GM23338 (cell line): ENCODE measurements around the gene PITPNC1.

ENCODE experiments used
- CREB1 ChIP-seq: fragments of 250-450 bp; sonication (Bioruptor Pico); IDR thresholded peaks from 2 replicates; pipeline ENCODE4 v1.5.0; 2020; ENCODE audit warnings: low read depth, mild to moderate bottlenecking, moderate library complexity
- EZH2phosphoT487 ChIP-seq: fragments of 200-600 bp; sonication (generic); IDR thresholded peaks from one replicate; pipeline ENCODE4 v1.8.1; 2018; ENCODE audit warnings: antibody characterized with exemption; ENCODE audit not compliant: unreplicated experiment
- JUNB ChIP-seq: IDR thresholded peaks from one replicate; pipeline ENCODE4 v1.6.1; 2016; ENCODE audit warnings: antibody characterized with exemption; ENCODE audit not compliant: unreplicated experiment
- NANOG ChIP-seq: IDR thresholded peaks from 2 replicates; pipeline ENCODE4 v1.6.1; 2016; ENCODE audit warnings: antibody characterized with exemption, borderline replicate concordance
- POLR2AphosphoS5 ChIP-seq: IDR thresholded peaks from 2 replicates; pipeline ENCODE4 v1.6.1; 2016; ENCODE audit warnings: antibody characterized with exemption, low read depth
- TF ChIP-seq, protein P1 (sequence below): IDR thresholded peaks from one replicate; pipeline ENCODE4 v1.6.1; 2018; ENCODE audit warnings: antibody characterized with exemption; ENCODE audit not compliant: unreplicated experiment
- TF ChIP-seq, protein P2 (sequence below), 2 experiments: fragments of 200-600 bp in 1 of 2; sonication (generic) in 1 of 2; conservative IDR thresholded peaks; 2 replicates each; pipeline versions ENCODE4 v1.5.1 to v1.6.1; 2016 to 2017; ENCODE audit warnings: antibody characterized with exemption in 2 of 2, low read depth in 2 of 2, mild to moderate bottlenecking in 2 of 2, moderate library complexity in 1 of 2
- TF ChIP-seq, protein P3 (sequence below): fragments of 250-450 bp; sonication (Bioruptor Pico); IDR thresholded peaks from 2 replicates; pipeline ENCODE4 v1.5.0; 2020; ENCODE audit warnings: mild to moderate bottlenecking, moderate library complexity

DNA sequence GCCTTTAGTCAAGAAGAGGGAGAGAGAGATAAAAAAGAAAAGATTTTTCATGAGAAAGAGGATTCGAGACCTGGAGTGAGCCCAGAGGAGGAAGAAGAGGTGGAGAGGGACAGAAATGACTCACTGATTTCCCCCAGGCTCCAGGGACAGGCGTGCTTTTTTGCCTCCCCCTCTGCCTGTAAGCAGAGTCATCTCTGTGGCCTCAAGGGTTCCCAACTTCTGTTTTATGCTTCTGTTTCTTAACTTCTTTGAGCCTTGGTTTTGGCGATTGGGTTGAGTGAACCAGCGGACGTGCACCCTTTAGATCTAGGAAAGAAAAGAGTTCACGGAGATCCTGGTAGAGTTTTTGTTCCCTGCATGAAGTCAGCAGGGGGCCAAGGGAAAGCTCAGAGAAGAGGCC lies 192.8 kb downstream of the PITPNC1 start:
- no peak for TF ChIP-seq NANOG
- no peak for TF ChIP-seq POLR2AphosphoS5
- TF ChIP-seq, protein P1, sequence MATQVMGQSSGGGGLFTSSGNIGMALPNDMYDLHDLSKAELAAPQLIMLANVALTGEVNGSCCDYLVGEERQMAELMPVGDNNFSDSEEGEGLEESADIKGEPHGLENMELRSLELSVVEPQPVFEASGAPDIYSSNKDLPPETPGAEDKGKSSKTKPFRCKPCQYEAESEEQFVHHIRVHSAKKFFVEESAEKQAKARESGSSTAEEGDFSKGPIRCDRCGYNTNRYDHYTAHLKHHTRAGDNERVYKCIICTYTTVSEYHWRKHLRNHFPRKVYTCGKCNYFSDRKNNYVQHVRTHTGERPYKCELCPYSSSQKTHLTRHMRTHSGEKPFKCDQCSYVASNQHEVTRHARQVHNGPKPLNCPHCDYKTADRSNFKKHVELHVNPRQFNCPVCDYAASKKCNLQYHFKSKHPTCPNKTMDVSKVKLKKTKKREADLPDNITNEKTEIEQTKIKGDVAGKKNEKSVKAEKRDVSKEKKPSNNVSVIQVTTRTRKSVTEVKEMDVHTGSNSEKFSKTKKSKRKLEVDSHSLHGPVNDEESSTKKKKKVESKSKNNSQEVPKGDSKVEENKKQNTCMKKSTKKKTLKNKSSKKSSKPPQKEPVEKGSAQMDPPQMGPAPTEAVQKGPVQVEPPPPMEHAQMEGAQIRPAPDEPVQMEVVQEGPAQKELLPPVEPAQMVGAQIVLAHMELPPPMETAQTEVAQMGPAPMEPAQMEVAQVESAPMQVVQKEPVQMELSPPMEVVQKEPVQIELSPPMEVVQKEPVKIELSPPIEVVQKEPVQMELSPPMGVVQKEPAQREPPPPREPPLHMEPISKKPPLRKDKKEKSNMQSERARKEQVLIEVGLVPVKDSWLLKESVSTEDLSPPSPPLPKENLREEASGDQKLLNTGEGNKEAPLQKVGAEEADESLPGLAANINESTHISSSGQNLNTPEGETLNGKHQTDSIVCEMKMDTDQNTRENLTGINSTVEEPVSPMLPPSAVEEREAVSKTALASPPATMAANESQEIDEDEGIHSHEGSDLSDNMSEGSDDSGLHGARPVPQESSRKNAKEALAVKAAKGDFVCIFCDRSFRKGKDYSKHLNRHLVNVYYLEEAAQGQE = no peak
- TF ChIP-seq EZH2phosphoT487 = no peak
- TF ChIP-seq, protein P2, sequence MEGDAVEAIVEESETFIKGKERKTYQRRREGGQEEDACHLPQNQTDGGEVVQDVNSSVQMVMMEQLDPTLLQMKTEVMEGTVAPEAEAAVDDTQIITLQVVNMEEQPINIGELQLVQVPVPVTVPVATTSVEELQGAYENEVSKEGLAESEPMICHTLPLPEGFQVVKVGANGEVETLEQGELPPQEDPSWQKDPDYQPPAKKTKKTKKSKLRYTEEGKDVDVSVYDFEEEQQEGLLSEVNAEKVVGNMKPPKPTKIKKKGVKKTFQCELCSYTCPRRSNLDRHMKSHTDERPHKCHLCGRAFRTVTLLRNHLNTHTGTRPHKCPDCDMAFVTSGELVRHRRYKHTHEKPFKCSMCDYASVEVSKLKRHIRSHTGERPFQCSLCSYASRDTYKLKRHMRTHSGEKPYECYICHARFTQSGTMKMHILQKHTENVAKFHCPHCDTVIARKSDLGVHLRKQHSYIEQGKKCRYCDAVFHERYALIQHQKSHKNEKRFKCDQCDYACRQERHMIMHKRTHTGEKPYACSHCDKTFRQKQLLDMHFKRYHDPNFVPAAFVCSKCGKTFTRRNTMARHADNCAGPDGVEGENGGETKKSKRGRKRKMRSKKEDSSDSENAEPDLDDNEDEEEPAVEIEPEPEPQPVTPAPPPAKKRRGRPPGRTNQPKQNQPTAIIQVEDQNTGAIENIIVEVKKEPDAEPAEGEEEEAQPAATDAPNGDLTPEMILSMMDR (conservative IDR thresholded peaks at IDR 0.05; ENCODE audit: low read depth in 2 of 2) = no peak
- TF ChIP-seq, protein P3, sequence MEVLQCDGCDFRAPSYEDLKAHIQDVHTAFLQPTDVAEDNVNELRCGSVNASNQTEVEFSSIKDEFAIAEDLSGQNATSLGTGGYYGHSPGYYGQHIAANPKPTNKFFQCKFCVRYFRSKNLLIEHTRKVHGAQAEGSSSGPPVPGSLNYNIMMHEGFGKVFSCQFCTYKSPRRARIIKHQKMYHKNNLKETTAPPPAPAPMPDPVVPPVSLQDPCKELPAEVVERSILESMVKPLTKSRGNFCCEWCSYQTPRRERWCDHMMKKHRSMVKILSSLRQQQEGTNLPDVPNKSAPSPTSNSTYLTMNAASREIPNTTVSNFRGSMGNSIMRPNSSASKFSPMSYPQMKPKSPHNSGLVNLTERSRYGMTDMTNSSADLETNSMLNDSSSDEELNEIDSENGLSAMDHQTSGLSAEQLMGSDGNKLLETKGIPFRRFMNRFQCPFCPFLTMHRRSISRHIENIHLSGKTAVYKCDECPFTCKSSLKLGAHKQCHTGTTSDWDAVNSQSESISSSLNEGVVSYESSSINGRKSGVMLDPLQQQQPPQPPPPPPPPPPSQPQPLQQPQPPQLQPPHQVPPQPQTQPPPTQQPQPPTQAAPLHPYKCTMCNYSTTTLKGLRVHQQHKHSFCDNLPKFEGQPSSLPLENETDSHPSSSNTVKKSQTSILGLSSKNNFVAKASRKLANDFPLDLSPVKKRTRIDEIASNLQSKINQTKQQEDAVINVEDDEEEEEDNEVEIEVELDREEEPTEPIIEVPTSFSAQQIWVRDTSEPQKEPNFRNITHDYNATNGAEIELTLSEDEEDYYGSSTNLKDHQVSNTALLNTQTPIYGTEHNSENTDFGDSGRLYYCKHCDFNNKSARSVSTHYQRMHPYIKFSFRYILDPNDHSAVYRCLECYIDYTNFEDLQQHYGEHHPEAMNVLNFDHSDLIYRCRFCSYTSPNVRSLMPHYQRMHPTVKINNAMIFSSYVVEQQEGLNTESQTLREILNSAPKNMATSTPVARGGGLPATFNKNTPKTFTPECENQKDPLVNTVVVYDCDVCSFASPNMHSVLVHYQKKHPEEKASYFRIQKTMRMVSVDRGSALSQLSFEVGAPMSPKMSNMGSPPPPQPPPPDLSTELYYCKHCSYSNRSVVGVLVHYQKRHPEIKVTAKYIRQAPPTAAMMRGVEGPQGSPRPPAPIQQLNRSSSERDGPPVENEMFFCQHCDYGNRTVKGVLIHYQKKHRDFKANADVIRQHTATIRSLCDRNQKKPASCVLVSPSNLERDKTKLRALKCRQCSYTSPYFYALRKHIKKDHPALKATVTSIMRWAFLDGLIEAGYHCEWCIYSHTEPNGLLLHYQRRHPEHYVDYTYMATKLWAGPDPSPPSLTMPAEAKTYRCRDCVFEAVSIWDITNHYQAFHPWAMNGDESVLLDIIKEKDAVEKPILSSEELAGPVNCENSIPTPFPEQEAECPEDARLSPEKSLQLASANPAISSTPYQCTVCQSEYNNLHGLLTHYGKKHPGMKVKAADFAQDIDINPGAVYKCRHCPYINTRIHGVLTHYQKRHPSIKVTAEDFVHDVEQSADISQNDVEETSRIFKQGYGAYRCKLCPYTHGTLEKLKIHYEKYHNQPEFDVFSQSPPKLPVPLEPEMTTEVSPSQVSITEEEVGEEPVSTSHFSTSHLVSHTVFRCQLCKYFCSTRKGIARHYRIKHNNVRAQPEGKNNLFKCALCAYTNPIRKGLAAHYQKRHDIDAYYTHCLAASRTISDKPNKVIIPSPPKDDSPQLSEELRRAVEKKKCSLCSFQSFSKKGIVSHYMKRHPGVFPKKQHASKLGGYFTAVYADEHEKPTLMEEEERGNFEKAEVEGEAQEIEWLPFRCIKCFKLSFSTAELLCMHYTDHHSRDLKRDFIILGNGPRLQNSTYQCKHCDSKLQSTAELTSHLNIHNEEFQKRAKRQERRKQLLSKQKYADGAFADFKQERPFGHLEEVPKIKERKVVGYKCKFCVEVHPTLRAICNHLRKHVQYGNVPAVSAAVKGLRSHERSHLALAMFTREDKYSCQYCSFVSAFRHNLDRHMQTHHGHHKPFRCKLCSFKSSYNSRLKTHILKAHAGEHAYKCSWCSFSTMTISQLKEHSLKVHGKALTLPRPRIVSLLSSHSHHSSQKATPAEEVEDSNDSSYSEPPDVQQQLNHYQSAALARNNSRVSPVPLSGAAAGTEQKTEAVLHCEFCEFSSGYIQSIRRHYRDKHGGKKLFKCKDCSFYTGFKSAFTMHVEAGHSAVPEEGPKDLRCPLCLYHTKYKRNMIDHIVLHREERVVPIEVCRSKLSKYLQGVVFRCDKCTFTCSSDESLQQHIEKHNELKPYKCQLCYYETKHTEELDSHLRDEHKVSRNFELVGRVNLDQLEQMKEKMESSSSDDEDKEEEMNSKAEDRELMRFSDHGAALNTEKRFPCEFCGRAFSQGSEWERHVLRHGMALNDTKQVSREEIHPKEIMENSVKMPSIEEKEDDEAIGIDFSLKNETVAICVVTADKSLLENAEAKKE = no peak
- no peak for TF ChIP-seq JUNB
- TF ChIP-seq CREB1 = no peak
